KOPT-K1 (cell line): ENCODE data around the gene DNLZ.

Source experiments
- H3K27ac ChIP-seq: fragments of 200-600 bp; sonication (generic); 2 replicates; pipeline ENCODE4 v1.5.1; 2016; ENCODE audit warnings: antibody characterized with exemption, mild to moderate bottlenecking, low read depth, low read length; ENCODE audit not compliant: poor library complexity, severe bottlenecking
- H3K36me3 ChIP-seq: fragments of 200-600 bp; sonication (generic); 2 replicates; pipeline ENCODE4 v1.5.1; 2017; ENCODE audit warnings: antibody characterized with exemption, mild to moderate bottlenecking, low read length, moderate library complexity; ENCODE audit not compliant: insufficient read depth
- H3K9me3 ChIP-seq: fragments of 200-600 bp; sonication (generic); 2 replicates; pipeline ENCODE4 v1.5.1; 2017; ENCODE audit warnings: antibody characterized with exemption, low read length, mild to moderate bottlenecking; ENCODE audit not compliant: insufficient read depth, poor library complexity, severe bottlenecking

DNLZ gene

GRCh38 chr9:136374183-136374575, 10.6 kb upstream of the DNLZ start:
- no peak overlapping the region for H3K27ac ChIP-seq
- H3K9me3 ChIP-seq, result no peaks in the 10 kb centered on the region
- H3K36me3 ChIP-seq, result peaks cover 9% of the 10 kb centered on the region; the same call in 1 of the 2 replicates

DNA sequence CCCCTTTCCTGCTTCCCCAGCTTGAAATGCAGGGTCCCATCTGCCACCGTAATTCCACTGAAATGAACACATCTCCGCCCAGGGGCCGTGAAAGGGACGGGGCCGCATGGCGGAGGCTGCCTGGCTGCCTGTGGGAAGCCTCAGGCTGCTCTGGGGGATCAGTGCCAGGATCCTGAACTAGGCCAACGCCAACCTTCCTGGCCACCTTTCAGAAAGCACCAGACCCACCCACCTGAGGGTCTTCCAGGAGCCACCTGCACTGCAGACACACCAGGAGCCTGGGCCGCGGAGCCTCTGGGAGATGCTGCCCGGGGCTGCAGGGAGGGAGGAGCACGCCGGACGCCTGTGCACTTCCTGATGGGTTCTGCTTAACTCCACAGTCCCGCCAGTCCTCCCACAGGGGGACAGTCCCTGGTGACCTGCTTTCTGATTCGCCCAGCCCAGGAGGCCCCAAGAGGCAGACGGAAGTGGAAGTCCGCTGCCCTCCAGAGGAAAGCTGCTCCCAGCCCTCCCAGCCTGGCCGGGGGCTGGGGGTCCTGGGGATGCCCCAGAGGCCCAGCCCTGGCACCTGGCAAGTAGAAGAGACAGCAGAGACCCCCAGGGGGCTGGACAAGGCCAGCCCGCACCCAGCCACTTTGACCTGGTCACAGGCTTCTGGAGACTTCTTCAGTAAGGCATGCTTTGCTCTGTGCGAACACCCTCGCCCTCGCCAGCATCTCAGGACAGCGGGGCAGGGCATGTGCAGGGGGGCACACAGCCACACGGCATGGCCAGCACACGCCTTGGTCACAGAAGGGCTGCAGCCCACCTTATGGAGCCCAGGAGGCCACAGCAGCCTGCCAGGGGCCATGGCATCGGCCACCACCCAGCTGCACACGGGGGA, 10.0 kb upstream of the DNLZ start, which contains the start of gene CARD9:
CARD9 (minus strand) TSS at position 370 of the 883 bp plus-strand sequence. CDS start 1,591 bp downstream, outside the sequence.
- Histone ChIP-seq H3K9me3 (no peaks in the 10 kb centered on the region), H3K27ac (no peak within 1 kb of the TSS), H3K36me3 (peaks cover 6% of the 10 kb centered on the region; the same call in 1 of the 2 replicates)

DNA sequence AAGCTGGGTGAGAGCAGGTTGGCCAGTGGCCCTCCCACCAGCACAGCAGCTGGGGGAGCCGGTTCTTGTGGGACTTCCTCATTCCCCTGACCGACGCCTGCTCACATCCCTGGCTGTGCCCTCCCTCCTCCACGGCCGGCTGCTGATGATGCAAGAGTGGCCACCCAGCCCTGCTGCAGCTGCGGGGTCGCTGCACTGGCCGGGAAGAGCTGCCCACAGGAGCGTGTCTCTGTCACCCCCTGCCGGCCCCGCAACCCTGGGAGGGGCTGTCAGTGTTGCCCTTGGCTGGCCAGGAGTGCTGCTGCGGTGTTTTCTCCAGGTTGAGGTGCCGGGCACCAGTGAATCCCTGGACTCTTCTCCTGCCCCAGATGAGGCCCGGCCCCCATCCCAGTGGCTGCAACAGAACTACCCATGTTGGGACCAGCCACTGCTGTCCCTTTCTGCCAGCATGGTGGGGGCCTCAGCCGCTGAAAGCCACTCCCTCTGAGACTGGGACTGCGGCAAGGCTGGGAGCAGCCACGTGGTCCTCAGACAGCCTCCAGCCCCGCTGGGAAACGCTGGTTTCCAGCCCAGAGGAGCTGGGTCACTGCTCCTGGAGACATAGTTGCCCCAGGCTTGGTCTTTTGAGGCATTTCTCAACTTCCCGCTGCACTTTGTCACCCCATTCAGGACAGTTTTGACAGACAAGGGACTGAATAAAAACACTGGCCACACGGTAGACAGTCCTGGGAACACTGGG, 9.2 kb upstream of the DNLZ start:
- H3K27ac ChIP-seq, result no peak overlapping the region
- no peaks in the 10 kb centered on the region; the same call in 1 of the 2 replicates for H3K36me3 ChIP-seq
- no peaks in the 10 kb centered on the region for H3K9me3 ChIP-seq

- Histone ChIP-seq H3K27ac (no peak overlapping the region), H3K9me3 (no peaks in the 10 kb centered on the region), H3K36me3 (no peaks in the 10 kb centered on the region; the same call in 1 of the 2 replicates)
These were observed 8.5 kb upstream of the DNLZ start for GRCh38 chr9:136372006-136372405.

- H3K9me3 ChIP-seq, result no peaks in the 10 kb centered on the region
- H3K36me3 ChIP-seq, result no peaks in the 10 kb centered on the region; the same call in 1 of the 2 replicates
- no peak overlapping the region for H3K27ac ChIP-seq
These were observed 8.0 kb upstream of the DNLZ start for GRCh38 chr9:136371533-136371880.

DNA sequence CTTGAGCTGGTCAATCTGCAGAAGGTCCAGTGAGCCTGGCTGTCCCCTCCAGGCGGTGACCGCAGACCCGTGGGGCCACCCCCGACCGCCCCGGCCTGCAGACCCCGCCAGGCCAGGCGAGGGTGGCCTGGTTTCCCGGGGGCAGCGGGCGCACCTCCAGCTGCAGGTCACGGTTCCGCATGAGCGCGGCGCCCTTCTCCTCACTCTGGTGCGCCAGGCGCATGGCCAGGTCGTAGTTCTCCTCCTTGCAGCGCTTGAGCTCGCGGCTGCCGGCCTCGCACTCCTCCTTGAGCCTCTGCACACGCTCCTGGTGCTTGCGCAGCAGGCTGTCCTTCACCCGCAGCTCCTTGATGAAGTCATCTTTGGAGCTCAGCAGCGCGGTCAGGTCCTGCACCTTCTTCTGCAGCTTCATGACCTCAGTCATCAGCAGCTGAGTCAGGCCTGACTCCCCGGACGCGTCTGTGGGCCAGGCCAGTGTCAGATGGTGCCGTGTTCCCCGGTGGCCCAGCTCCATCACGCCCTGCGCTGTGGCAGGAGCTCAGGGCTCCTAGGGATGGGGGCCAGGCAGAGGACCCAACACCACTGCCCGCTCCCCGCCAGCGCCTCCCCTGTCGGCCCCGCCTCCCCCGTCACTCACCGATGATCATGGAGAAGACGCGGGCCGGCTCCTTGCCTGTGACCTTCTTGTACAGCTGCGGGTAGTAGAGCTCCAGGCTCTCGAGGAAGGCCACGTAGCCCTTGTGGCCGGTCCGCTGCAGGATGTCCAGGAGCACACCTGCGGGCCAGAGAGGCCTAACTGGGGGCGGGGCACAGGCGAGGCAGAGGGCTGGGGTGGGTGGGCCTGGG, 7.4 kb upstream of the DNLZ start:
- no peaks in the 10 kb centered on the region for H3K9me3 ChIP-seq
- no peak overlapping the region for H3K27ac ChIP-seq
- H3K36me3 ChIP-seq, result no peaks in the 10 kb centered on the region; the same call in 1 of the 2 replicates

DNA sequence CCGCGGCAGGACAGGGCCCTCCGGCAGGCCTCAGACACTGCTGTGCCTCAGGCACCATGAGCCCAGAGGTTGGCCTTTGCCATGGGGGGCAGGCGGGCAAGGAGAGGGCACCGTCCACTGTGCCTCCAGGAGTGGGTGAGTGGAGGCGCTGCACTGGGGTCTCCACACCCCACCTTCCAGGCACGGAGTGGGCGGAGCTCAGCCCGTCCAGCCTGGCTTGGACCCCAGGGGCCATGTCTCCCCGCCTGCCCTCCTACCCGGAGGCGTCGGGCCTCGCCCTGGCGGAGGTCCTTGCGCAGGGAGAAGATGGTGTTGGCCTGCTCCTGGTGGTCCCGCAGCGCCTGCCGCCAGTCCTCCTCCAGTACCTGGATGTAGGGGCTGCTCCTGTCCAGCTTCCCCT, 6.5 kb upstream of the DNLZ start:
- H3K36me3 ChIP-seq, result no peaks in the 10 kb centered on the region; the same call in 1 of the 2 replicates
- H3K9me3 ChIP-seq, result no peaks in the 10 kb centered on the region
- H3K27ac ChIP-seq, result no peak overlapping the region

DNA sequence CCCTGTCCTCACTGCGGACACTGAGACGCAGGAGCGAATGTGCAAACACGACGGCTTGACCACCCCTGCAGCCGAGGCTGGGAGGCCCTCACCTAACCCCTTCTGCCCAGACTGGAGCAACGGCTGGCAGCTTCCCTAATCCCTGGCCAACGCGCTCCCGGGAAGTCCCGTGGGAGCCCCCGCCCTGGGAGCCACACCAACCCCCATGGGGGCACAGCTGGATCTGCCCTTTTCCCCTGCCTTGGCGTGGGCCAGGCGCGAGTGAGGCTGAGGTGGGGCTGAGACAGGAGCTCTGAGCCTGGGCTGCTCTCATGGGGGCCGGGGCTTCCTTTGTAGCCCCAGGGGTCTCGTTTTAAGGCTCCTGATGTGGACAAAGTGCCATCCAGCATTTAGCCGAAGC, 4.6 kb upstream of the DNLZ start:
- H3K27ac ChIP-seq, result no peak overlapping the region
- no peaks in the 10 kb centered on the region for H3K9me3 ChIP-seq
- no peaks in the 10 kb centered on the region for H3K36me3 ChIP-seq

- no peak overlapping the region for H3K27ac ChIP-seq
These were observed 4.0 kb upstream of the DNLZ start for GRCh38 chr9:136367296-136368145.

DNA sequence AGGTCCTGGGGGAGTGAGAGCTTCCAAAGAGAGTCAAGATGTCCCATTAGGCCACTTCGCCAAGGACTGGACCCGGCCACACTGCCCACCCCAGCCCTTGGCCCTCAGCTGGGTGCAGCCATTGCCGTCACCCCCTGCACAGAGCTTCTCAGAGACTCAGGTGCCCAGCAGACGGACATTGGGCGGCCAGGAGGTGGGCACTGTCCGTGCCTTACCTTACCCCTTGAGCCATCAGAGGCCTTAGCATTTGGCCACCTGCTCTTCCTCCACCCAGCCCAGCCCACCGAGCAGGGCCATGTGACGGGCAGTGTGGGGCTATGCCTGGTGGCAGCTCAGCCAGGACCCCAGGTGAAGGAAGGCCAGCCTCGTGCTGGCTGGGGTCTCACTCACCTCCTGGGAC, 3.3 kb upstream of the DNLZ start:
- H3K27ac ChIP-seq, result no peak overlapping the region
- H3K9me3 ChIP-seq, result no peaks in the 10 kb centered on the region

More at GRCh38 chr9:136367296-136368145, 4.0 kb upstream of the DNLZ start:
- Histone ChIP-seq H3K9me3 (no peaks in the 10 kb centered on the region), H3K36me3 (no peaks in the 10 kb centered on the region)

DNA sequence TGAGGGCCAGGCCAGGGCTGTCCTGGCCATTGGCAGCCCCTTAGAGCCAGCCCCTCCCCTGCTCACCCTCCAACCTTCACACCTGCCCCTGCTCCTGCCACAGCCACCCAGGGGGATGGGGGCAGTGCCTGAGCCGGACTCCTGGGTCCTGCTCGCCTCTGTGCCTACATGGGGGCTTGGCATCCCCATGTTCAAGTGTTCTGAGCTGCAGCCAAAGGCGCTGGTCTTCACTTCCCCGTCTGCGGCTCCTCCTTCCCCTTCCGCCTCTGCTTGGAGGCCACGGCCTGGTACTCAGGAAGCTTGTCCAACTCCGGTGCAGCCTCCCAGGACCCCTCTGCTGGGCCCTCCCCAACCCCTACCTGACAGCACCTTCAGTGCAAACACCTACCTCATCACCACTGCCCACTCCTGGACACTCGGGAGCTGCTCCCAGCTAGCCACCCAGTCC, 2.3 kb upstream of the DNLZ start:
- Histone ChIP-seq H3K36me3 (peaks cover 8% of the 10 kb centered on the region; the same call in 1 of the 2 replicates), H3K9me3 (no peaks in the 10 kb centered on the region)

More for the DNA sequence above, 3.3 kb upstream of the DNLZ start:
- H3K36me3 ChIP-seq, result 0 out of 2 replicates have a peak, but pooled peaks cover under 1% of the 10 kb centered on the region

GRCh38 chr9:136364942-136365774, 1.6 kb upstream of the DNLZ start:
- Histone ChIP-seq H3K27ac (no peak overlapping the region), H3K36me3 (peaks cover 13% of the 10 kb centered on the region; the same call in 1 of the 2 replicates), H3K9me3 (no peaks in the 10 kb centered on the region)

More for the DNA sequence above, 2.3 kb upstream of the DNLZ start:
- no peak overlapping the region for H3K27ac ChIP-seq
